Measurements from ENCODE around the gene IL13RA2.

The IL13RA2 gene

DNA sequence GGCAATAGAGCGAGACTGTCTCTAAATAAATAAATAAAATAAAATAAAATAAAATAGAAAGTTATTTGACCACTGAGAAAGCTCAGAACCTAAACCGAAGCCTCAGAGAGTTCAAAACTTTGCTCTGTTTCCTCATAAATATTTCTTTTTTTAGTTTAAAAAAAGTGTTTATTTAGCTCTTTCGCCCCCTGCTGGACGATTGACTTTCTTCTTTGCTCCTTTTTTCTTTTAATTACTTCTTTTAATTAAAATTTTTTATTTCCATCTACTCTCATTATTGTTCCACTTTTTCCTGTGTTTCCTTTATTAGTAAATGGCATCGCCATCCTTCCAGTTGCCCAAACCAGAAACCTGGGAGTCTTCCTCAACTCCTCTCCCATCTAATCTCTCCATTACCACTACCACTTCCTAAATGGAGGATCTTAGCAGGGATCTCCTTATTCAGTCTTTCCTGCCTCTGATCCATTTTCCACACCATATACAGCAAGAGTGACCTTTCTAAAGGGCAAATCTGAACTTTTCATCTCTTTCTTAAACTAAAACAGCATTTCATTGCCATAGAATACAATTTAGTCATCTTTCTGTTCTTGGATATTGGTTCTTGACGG, 728 bp upstream of the IL13RA2 start:
- peak in 1 of 2 donors; percentile 28 for DNase-seq (ENCODE audit: low read depth in 2 of 2)
- TF ChIP-seq, protein P1, sequence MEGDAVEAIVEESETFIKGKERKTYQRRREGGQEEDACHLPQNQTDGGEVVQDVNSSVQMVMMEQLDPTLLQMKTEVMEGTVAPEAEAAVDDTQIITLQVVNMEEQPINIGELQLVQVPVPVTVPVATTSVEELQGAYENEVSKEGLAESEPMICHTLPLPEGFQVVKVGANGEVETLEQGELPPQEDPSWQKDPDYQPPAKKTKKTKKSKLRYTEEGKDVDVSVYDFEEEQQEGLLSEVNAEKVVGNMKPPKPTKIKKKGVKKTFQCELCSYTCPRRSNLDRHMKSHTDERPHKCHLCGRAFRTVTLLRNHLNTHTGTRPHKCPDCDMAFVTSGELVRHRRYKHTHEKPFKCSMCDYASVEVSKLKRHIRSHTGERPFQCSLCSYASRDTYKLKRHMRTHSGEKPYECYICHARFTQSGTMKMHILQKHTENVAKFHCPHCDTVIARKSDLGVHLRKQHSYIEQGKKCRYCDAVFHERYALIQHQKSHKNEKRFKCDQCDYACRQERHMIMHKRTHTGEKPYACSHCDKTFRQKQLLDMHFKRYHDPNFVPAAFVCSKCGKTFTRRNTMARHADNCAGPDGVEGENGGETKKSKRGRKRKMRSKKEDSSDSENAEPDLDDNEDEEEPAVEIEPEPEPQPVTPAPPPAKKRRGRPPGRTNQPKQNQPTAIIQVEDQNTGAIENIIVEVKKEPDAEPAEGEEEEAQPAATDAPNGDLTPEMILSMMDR (IDR thresholded peaks at IDR 0.05; ENCODE audit: low read depth, low read length) = peak; percentile 1
- H3K4me3 ChIP-seq (replicated peaks in 1 of 2; ENCODE audit: low read depth in 2 of 2, low read length in 2 of 2) = no peak overlapping the region

DNA sequence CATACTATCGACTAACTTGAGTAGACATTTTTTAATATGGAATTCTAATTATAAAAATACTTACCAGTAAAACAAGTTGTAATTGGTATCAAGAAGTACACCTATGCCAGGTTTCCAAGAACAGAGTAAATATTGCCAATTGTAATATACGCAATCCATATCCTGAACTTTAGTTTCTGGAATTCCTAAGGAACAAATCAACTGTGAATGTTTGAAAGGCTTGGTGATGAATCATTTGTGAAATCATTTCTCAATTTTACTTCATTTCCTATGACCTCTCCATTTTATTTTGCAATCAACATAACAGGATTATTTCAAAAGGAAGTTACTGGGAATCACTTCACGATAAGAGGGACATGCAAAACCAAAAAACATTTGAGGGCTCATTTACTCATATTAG, 3.7 kb downstream of the IL13RA2 start:
- no peak overlapping the region for H3K4me3 ChIP-seq (replicated peaks in 1 of 2; ENCODE audit: low read depth in 2 of 2, low read length in 2 of 2)
- TF ChIP-seq, protein P1 (IDR thresholded peaks at IDR 0.05; ENCODE audit: low read depth, low read length) = no peak
- DNase-seq (ENCODE audit: low read depth in 2 of 2) = peak; percentile 65

DNA sequence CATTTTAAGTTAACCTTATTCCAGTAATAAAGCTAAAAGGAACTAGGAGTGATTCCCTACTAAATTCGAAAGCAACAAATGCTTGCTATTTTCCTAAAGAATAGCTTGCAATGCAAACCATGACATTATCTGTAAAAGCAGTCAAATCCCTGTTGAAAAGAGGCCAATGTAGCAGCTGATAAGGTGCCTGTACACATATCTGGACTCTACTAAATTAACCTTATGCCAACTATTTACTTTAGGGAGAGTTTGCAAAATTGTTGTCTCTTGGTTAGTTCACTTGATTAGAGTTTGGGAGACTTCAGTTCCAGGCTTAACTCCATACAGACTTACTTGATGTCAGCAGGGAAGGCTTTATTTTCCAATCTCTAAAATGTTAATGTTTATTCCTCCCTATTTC, 6.0 kb downstream of the IL13RA2 start:
- DNase-seq (ENCODE audit: low read depth in 2 of 2) = peak in 1 of 2 donors; percentile 10
- TF ChIP-seq, protein P1 (IDR thresholded peaks at IDR 0.05; ENCODE audit: low read depth, low read length) = no peak
- no peak overlapping the region for H3K4me3 ChIP-seq (replicated peaks in 1 of 2; ENCODE audit: low read depth in 2 of 2, low read length in 2 of 2)

DNA sequence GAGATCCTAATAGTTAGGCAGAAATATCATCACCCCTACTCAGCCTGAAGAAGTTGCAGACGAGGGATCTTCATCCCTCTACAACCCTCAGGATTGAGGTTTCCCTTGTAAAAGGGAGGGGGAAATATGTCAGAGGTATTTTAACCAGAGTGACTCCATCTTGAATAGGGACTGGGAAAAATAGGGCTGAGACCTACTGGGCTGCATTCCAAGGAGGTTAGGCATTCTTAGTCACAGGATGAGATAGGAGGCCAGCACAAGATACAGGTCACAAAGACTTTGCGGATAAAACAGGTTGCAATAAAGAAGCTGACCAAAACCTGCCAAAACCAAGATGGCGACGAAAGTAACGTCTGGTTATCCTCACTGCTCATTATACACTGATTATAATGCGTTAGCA, 17.5 kb downstream of the IL13RA2 start:
- H3K4me3 ChIP-seq (replicated peaks in 1 of 2; ENCODE audit: low read depth in 2 of 2, low read length in 2 of 2) = no peak overlapping the region
- DNase-seq (ENCODE audit: low read depth in 2 of 2) = no peak
- TF ChIP-seq, protein P1 (IDR thresholded peaks at IDR 0.05; ENCODE audit: low read depth, low read length) = no peak

DNA sequence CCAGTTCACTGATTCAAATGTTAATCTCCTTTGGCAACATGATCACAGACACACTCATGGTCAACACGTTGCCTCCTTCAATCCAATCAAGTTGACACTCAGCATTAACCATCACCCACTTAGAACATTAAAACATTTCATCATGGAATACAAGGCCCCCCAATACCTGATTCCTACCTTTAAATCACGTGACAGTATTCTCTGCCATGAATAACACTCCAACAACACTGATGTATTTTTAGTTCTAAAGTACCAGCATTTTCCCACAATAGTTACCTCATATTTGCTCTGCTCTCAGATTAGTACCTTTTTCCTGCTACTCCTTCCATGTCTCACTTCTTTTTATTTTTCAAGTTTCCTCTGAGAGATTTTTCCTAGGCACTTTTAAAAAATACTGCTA, 19.6 kb downstream of the IL13RA2 start:
- no peak overlapping the region for H3K4me3 ChIP-seq (replicated peaks in 1 of 2; ENCODE audit: low read depth in 2 of 2, low read length in 2 of 2)
- TF ChIP-seq, protein P1 (IDR thresholded peaks at IDR 0.05; ENCODE audit: low read depth, low read length) = no peak
- no peak for DNase-seq (ENCODE audit: low read depth in 2 of 2)

DNA sequence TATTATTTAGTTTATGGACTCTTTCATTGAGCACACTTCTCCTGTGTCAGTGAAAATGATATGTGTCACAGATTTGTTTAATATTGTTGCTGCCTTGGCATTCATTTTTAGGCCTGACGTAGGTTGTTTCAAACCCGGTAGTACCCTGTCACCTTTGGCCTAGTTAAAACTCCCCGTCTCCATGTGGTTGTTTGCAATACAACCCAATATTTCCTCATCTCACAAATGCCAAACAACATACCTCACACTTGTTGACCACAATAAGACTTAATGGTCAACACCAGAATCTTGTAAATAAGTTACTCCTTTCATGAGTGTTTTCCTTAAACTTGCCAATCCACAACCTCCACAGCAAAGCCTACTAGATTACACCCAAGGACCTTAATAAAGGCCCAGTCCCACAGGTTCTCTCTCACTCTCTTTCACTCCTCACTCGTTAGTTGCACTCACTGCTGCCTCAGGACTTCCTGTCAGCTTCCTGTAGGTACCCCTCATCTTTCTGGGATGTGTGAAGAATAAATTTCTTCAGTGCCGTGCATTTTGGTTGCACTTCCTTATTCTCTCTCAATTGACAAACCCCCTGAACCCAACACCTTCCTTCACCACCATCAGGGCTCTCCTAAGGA, 31.3 kb downstream of the IL13RA2 start:
- TF ChIP-seq, protein P1 (IDR thresholded peaks at IDR 0.05; ENCODE audit: low read depth, low read length) = no peak
- no peak for DNase-seq (ENCODE audit: low read depth in 2 of 2)
- H3K4me3 ChIP-seq (replicated peaks in 1 of 2; ENCODE audit: low read depth in 2 of 2, low read length in 2 of 2) = no peak overlapping the region

Data from cardiac fibroblast (primary cell).